ENCODE results near the gene MPPED1.

MPPED1 gene

DNA sequence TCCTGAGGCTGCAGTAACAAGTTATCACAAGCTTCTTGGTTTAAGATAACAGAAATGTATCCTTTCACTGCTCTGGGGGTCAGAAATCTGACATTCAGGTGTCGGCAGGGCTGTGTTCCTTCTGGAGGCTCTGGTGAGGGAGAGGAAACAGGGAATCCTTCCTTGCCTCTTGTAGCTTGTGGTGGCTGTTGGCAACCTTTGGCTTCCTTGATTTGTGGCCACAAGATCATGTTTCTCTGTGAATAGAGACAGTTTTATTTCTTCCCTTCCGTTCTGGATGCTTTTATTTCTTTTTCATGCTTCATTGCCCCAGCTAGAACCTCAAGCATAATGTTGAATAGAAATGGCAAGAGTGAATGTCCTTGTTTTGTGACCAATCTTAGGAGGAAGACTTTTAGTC is 44.0 kb downstream of the MPPED1 start:
- DNase-seq (ENCODE audit: low spot score in 2 of 2) (no peak), ATAC-seq (replicated peaks; ENCODE audit: extremely low read depth, poor library complexity, severe bottlenecking) (no peak)
- Mint-ChIP-seq H3K27me3 (peaks cover 82% of the 10 kb centered on the region), H3K4me3 (no peak overlapping the region), H3K9me3 (no peaks in the 10 kb centered on the region), H3K4me1 (no peaks in the 10 kb centered on the region), H3K36me3 (ENCODE audit: insufficient read depth) (peaks cover 2% of the 10 kb centered on the region), H3K27ac (ENCODE audit: low read depth) (no peak overlapping the region)

DNA sequence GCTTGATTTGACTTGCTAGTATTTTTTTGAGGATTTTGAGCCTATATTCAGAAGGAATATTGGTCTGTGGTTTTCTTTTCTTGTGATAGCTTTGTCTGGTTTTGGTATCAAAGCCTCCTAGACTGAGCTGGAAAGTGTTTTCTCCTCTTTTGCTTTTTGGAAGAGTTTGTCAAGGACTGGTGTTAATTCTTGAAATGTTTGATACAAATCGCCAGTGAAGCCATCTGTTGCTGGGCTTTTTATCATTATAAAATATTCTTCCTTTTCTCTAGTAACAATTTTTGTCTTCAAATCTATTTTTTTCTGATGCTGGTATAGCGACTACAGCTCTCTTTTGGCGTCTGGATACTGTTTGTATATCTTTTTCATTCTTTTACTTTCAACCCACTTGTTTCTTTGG is 45.2 kb downstream of the MPPED1 start:
- no peak overlapping the region for H3K4me3 Mint-ChIP-seq
- no peak for ATAC-seq (replicated peaks; ENCODE audit: extremely low read depth, poor library complexity, severe bottlenecking)
- no peak overlapping the region for H3K27ac Mint-ChIP-seq (ENCODE audit: low read depth)
- peaks cover 74% of the 10 kb centered on the region for H3K27me3 Mint-ChIP-seq
- peaks cover 2% of the 10 kb centered on the region for H3K36me3 Mint-ChIP-seq (ENCODE audit: insufficient read depth)
- no peak for DNase-seq (ENCODE audit: low spot score in 2 of 2)
- H3K9me3 Mint-ChIP-seq: no peaks in the 10 kb centered on the region
- H3K4me1 Mint-ChIP-seq: no peaks in the 10 kb centered on the region

DNA sequence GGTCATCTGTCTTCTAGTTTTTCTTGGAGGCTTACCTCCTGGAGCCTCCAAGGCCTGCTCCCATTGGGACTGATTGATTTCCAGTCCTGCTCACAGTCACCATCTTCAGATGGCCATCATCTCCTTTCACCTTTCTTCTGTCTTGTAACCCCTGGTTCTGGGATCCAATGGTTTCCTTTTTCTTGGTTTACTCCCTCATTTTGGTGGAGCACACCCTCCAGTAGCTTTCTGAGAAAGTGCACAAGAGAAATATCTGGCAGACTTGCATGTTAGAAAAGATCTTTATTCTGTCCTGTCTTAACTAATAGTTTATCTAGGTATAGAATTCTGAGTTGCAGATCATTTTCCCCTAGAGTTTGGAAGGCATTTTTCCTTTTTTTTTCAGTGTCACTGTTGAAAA is 50.9 kb downstream of the MPPED1 start:
- Mint-ChIP-seq H3K4me3 (no peak overlapping the region), H3K27me3 (peaks cover 67% of the 10 kb centered on the region), H3K4me1 (no peaks in the 10 kb centered on the region), H3K36me3 (ENCODE audit: insufficient read depth) (peaks cover 4% of the 10 kb centered on the region), H3K27ac (ENCODE audit: low read depth) (no peak overlapping the region), H3K9me3 (peaks cover 10% of the 10 kb centered on the region)
- ATAC-seq (replicated peaks; ENCODE audit: extremely low read depth, poor library complexity, severe bottlenecking): no peak
- DNase-seq (ENCODE audit: low spot score in 2 of 2): no peak

DNA sequence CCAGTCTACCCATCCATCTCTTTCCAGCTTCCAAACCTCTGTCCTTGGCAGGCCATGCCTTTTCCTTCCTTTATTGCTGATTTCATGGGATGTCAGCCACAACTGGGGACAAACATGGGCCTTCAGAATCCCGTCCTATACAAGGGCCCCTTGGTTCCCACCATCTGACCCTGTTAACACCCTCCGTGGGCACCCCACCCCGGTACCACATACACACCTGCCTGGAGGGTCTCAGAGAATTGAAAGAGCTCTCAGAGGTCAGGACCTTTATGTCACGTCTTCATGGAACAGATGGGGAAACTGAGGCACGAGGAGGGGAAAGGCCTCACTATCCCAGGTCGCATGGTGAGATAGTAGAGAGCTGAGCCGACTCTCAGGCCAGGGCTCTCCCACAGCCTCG is 53.0 kb downstream of the MPPED1 start:
- no peak for DNase-seq (ENCODE audit: low spot score in 2 of 2)
- ATAC-seq (replicated peaks; ENCODE audit: extremely low read depth, poor library complexity, severe bottlenecking): no peak
- Mint-ChIP-seq H3K27me3 (peaks cover 67% of the 10 kb centered on the region), H3K36me3 (ENCODE audit: insufficient read depth) (peaks cover 2% of the 10 kb centered on the region), H3K4me1 (no peaks in the 10 kb centered on the region), H3K9me3 (peaks cover 10% of the 10 kb centered on the region), H3K4me3 (no peak overlapping the region), H3K27ac (ENCODE audit: low read depth) (no peak overlapping the region)

DNA sequence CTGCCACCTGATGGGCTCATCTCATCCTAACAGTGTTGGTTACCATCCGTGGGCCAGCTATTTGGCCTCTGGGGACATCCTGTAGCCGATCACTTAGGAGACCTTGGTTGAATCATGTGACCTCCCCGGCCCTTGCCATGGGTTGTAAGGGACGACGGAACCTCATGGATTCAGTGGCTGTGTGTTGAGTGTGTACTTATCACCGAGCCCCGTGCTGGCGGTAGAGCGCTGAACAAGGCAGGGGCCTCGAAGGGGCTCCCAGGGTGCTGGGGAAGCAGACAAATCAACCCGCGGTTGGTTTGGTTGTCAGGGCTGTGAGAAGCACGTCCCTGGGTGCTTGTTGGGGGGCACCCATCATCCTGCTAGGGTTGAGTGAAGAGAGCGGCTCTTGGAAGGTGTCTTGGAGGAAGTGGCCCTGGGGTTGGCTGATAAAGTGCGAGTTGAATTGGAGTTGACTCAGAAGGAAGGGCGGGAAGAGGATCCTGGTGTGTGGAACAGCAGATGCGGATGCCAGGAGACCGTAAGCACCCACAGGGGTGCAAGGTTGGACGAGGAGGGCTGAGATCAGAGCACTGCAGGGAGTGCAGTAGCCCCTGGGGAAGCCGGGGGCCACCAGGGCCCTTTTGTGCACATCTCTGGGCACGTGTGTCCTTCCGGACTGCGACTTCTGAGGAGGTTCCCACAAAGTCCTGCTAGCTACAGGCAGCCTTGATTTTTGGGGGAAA is 53.6 kb downstream of the MPPED1 start:
- no peak overlapping the region for H3K27ac Mint-ChIP-seq (ENCODE audit: low read depth)
- H3K36me3 Mint-ChIP-seq (ENCODE audit: insufficient read depth): peaks cover 2% of the 10 kb centered on the region
- DNase-seq (ENCODE audit: low spot score in 2 of 2): no peak
- H3K4me1 Mint-ChIP-seq: no peaks in the 10 kb centered on the region
- ATAC-seq (replicated peaks; ENCODE audit: extremely low read depth, poor library complexity, severe bottlenecking): no peak
- H3K9me3 Mint-ChIP-seq: peaks cover 10% of the 10 kb centered on the region
- no peak overlapping the region for H3K4me3 Mint-ChIP-seq
- peaks cover 67% of the 10 kb centered on the region for H3K27me3 Mint-ChIP-seq

DNA sequence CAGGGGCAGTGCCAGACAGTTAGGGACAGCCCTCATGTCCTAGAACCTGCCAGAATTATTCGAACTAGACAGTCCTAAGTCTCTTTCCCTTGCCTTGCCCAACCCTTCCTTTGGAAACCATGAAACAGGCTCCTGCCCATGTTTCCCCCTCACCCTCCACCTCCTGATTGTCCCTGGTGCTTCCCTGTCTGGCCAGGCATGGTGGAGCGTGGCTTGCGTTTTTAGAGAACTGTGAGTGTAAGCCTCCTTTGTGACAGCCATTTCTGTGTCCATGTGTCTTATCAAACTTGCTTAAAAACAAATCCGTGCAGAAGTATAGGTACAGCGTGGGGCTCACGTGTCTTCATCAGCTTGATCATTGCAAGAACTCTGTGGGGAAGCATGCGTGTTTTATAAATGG is 54.9 kb downstream of the MPPED1 start:
- Mint-ChIP-seq H3K4me1 (no peaks in the 10 kb centered on the region), H3K9me3 (peaks cover 10% of the 10 kb centered on the region), H3K36me3 (ENCODE audit: insufficient read depth) (peaks cover 2% of the 10 kb centered on the region), H3K4me3 (no peak overlapping the region), H3K27me3 (peaks cover 67% of the 10 kb centered on the region), H3K27ac (ENCODE audit: low read depth) (no peak overlapping the region)
- ATAC-seq (replicated peaks; ENCODE audit: extremely low read depth, poor library complexity, severe bottlenecking): no peak
- DNase-seq (ENCODE audit: low spot score in 2 of 2): no peak

DNA sequence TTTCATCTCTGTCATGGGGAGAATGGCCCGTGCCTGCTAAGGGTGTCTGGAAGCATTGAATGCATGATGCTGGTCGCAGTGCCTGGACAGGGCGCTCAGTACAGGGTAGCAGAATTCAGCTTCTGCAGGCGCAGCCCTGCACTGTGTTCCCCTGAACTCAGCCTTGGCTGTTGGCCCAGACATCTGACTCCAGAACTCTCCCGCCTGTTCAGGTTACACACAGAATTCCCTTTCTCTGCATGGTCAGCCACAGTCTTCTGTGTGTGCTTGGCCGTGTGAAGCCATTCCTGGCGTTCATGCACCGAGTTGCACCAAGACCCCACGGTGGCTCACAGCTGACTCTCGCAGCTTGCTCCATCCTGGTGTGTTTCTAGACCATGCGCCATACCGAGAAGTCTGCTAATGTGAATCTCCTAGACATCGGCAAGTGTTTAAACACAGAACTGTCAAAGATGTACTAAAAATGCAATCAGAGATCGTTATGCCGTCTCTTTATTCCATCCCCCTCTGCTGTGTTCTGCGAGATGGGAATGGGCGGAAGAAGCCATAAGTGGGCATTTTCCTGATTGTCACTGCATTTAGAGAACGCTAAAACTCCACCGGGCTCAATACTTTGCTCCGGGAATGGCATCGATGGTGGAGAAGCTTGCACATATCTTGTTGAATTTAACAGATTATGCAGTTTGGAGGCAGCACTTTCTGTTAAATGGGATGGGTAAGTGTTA is 55.6 kb downstream of the MPPED1 start:
- Mint-ChIP-seq H3K4me3 (no peak overlapping the region), H3K27me3 (peaks cover 67% of the 10 kb centered on the region), H3K9me3 (peaks cover 10% of the 10 kb centered on the region), H3K4me1 (no peaks in the 10 kb centered on the region), H3K27ac (ENCODE audit: low read depth) (no peak overlapping the region), H3K36me3 (ENCODE audit: insufficient read depth) (peaks cover 2% of the 10 kb centered on the region)
- DNase-seq (ENCODE audit: low spot score in 2 of 2) (no peak), ATAC-seq (replicated peaks; ENCODE audit: extremely low read depth, poor library complexity, severe bottlenecking) (no peak)

DNA sequence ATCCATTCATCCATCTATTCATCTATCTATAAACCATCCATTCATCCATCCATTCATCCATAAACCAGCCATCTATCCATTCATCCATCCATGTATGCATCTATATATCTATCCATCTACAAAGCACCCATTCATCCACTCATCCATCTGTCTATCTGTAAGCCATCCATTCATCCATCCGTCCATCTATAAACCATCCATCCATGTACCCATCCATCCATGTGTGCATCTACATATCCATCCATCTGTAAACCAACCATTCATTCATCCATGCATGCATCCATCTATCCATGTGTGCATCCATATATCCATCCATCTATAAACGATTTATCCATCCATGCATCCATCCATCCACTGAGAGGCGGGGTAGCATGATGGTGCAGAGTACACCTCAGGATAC is 58.4 kb downstream of the MPPED1 start:
- Mint-ChIP-seq H3K36me3 (ENCODE audit: insufficient read depth) (no peaks in the 10 kb centered on the region), H3K4me1 (no peaks in the 10 kb centered on the region), H3K27ac (ENCODE audit: low read depth) (no peak overlapping the region), H3K4me3 (no peak overlapping the region), H3K27me3 (peaks cover 40% of the 10 kb centered on the region), H3K9me3 (no peaks in the 10 kb centered on the region)
- DNase-seq (ENCODE audit: low spot score in 2 of 2) (no peak), ATAC-seq (replicated peaks; ENCODE audit: extremely low read depth, poor library complexity, severe bottlenecking) (no peak)

DNA sequence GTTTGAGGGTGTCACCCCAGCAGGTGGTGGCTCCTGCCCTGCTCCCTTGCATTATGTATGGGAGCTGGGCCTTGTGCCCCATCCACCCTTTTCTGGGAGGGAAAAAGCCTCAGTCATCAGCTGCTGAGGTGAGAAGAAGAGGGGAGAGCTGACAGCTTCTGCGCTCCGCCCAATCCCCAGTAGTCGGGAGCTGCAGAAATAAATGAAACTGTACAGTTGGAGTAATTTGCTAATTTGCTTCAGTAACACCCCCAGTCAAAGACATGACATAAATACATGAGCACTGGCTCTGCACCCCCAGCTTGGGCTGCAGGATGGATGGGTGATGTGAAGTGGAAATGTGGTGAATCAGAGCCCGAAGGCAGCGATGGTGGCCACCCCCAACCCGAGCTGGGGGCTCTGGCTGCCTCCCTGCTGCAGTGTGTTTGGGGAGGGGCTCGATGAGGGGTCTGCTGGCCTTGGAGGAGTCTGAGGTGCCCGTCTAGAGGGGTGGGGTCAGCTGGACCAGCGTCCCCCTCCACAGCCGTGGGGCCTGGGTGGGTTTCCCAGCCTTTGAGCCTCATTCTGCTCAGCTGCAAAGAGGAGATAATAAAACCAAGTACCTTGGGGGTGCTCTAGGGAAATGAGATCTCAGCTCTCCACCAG is 59.2 kb downstream of the MPPED1 start:
- Mint-ChIP-seq H3K27ac (ENCODE audit: low read depth) (no peak overlapping the region), H3K36me3 (ENCODE audit: insufficient read depth) (no peaks in the 10 kb centered on the region), H3K9me3 (no peaks in the 10 kb centered on the region), H3K4me3 (no peak overlapping the region), H3K4me1 (no peaks in the 10 kb centered on the region), H3K27me3 (peaks cover 36% of the 10 kb centered on the region)
- ATAC-seq (replicated peaks; ENCODE audit: extremely low read depth, poor library complexity, severe bottlenecking) (no peak), DNase-seq (ENCODE audit: low spot score in 2 of 2) (no peak)

DNA sequence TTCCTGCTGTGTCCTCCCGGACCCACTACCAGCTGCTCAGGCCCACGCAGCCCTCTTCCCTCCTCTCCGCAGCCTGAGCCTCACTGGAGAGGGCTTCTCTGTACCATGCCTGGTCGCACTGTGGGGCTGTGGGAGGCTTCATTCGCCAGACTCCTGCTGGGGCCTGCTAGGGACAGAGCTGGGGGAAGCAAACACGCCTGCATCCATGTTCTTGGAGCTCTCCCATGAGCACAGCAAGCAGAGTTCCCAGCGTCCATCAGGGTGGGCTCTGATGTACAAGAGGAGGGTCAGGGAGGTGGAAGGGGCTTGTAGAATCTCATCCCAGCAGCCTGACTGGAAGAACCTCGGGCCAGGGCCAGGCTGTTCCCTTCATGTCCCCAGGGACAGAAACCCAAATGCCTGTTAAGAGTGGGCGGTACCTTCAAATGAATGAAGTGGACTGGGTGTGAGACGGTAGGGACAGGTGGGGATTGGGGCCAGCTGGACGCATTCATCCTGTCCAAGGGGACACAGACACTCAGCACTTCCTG is 59.9 kb downstream of the MPPED1 start:
- no peaks in the 10 kb centered on the region for H3K9me3 Mint-ChIP-seq
- no peaks in the 10 kb centered on the region for H3K4me1 Mint-ChIP-seq
- no peak for DNase-seq (ENCODE audit: low spot score in 2 of 2)
- peaks cover 32% of the 10 kb centered on the region for H3K27me3 Mint-ChIP-seq
- no peak overlapping the region for H3K27ac Mint-ChIP-seq (ENCODE audit: low read depth)
- H3K36me3 Mint-ChIP-seq (ENCODE audit: insufficient read depth): no peaks in the 10 kb centered on the region
- ATAC-seq (replicated peaks; ENCODE audit: extremely low read depth, poor library complexity, severe bottlenecking): no peak
- H3K4me3 Mint-ChIP-seq: no peak overlapping the region

DNA sequence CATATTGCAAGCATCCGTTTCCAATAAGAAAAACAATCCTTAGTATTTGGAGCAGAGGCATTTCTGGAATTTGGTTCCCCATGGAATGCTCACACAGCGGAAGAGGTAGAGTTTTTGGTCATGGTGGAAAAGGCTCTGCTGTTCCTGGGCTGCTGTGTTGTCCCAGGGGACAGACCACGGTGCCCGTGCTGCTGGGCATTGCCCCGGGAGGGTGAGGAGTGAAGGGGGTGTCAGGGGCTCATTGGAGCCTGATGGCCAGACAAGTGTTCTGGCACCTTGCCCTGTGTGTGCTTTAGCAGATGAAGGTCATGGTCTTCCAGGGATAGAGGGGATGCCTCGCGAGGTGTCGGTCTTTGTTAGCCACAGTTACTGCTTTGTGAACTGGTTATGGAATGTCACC is 61.2 kb downstream of the MPPED1 start:
- DNase-seq (ENCODE audit: low spot score in 2 of 2) (no peak), ATAC-seq (replicated peaks; ENCODE audit: extremely low read depth, poor library complexity, severe bottlenecking) (no peak)
- Mint-ChIP-seq H3K36me3 (ENCODE audit: insufficient read depth) (no peaks in the 10 kb centered on the region), H3K27me3 (peaks cover 19% of the 10 kb centered on the region), H3K27ac (ENCODE audit: low read depth) (no peak overlapping the region), H3K9me3 (no peaks in the 10 kb centered on the region), H3K4me1 (no peaks in the 10 kb centered on the region), H3K4me3 (no peak overlapping the region)

DNA sequence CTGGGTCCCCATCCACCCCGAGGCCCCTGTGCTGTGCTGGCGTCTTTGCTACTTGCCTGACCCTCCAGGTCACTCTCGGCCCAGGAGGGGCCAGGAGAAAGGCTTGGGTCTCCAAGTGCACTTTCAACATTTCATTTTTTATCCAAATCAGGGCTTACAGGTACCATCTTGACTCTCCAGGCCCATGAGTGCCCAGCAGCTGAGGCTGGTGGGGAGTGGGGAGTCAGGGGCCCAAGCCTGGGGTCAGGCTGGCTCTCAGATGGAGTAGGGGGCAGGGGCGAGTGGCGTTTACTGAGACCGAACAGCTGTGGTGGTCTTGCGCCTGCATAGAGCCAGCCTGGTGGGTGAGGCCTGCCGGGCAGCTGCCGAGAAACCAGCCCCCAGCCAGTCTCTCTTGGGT is 61.6 kb downstream of the MPPED1 start:
- H3K27ac Mint-ChIP-seq (ENCODE audit: low read depth): no peak overlapping the region
- no peak for ATAC-seq (replicated peaks; ENCODE audit: extremely low read depth, poor library complexity, severe bottlenecking)

More for the DNA sequence above, 61.6 kb downstream of the MPPED1 start:
- no peaks in the 10 kb centered on the region for H3K9me3 Mint-ChIP-seq
- no peaks in the 10 kb centered on the region for H3K36me3 Mint-ChIP-seq (ENCODE audit: insufficient read depth)
- H3K27me3 Mint-ChIP-seq: peaks cover 15% of the 10 kb centered on the region
- DNase-seq (ENCODE audit: low spot score in 2 of 2): no peak
- no peak overlapping the region for H3K4me3 Mint-ChIP-seq
- H3K4me1 Mint-ChIP-seq: no peaks in the 10 kb centered on the region
